H1 (cell line): ENCODE measurements around the gene NID1. TPM values are rescaled to one million over a fixed set of nuclear protein-coding genes. Genes with fewer than 3 reads are reported as not detected.

ENCODE experiments used
- ASH2L ChIP-seq: fragments of 200-600, 300-600 bp; sonication (generic); IDR thresholded peaks from one replicate; pipeline ENCODE4 v1.7.1; 2017; ENCODE audit warnings: low read length
- CBX5 ChIP-seq: fragments of 300-800, 300-1000 bp; sonication (generic); IDR thresholded peaks from 2 replicates; pipeline ENCODE4 v1.7.1; 2016; ENCODE audit warnings: antibody characterized with exemption, low read length, low read depth
- CHD1 ChIP-seq: IDR thresholded peaks from 2 replicates; pipeline ENCODE4 v1.6.1; 2012; ENCODE audit warnings: low read depth, low read length, improper control_type of control experiment
- FOSL1 ChIP-seq: IDR thresholded peaks from 2 replicates; pipeline ENCODE4 v1.6.1; 2011; ENCODE audit warnings: mild to moderate bottlenecking, low read depth, low read length, moderate library complexity; ENCODE audit not compliant: insufficient read depth
- JUN ChIP-seq: IDR thresholded peaks from 2 replicates; pipeline ENCODE4 v1.6.1; 2011; ENCODE audit warnings: low read depth, mild to moderate bottlenecking, improper control_type of control experiment, low read length
- JUND ChIP-seq: IDR thresholded peaks from 2 replicates; pipeline ENCODE4 v1.6.1; 2011; ENCODE audit warnings: mild to moderate bottlenecking, improper control_type of control experiment, low read length
- POLR2A ChIP-seq, 2 experiments: IDR thresholded peaks; 1 replicate in 1 of 2; 2 replicates in 1 of 2; pipeline ENCODE4 v1.6.1; 2011; ENCODE audit warnings: low read depth in 2 of 2, low read length in 2 of 2, mild to moderate bottlenecking in 2 of 2; ENCODE audit errors: control extremely low read depth in 1 of 2
- TAF7 ChIP-seq: optimal IDR thresholded peaks from 2 replicates; pipeline ENCODE3; 2011; ENCODE audit warnings: low read depth, mild to moderate bottlenecking, inconsistent platforms, low read length, moderate library complexity, borderline replicate concordance
- polyA plus RNA-seq, 7 experiments: library from polyadenylated mRNA; depleted of rRNA in 3 of 7; stranded (reverse) in 5 of 7; unstranded in 2 of 7; fragments of >200 nt in 5 of 7; fragments of 200-250 nt in 2 of 7; gene quantifications; 1 replicate in 5 of 7; 2 replicates in 1 of 7; 4 replicates in 1 of 7; pipeline versions ENCODE4 v1.2.1 to v1.2.3, GENCODE V29; 2011 to 2013; ENCODE audit warnings: missing spikeins in 2 of 7, mixed read lengths in 2 of 7
- total RNA-seq: library from RNA; stranded (reverse); fragmentation: NEBNext Ultra II Directional; extraction: Animal tissue kit (Norgen Biotek cat#: 25700); gene quantifications from 2 replicates; pipeline ENCODE4 v1.2.1, GENCODE V29; 2021
- TF ChIP-seq, protein P1 (sequence below): fragments of 300-600 bp; sonication (generic); IDR thresholded peaks from 2 replicates; pipeline ENCODE4 v1.7.1; 2012; ENCODE audit warnings: low read length, moderate library complexity, mild to moderate bottlenecking, inconsistent platforms; ENCODE audit not compliant: insufficient replicate concordance

Gene NID1
- total and polyA plus RNA-seq, 2 of the 8 experiments (the other 6 are each of a cell fraction or from before 2014, with no cell fraction given): 20.9 to 25.4 TPM

DNA sequence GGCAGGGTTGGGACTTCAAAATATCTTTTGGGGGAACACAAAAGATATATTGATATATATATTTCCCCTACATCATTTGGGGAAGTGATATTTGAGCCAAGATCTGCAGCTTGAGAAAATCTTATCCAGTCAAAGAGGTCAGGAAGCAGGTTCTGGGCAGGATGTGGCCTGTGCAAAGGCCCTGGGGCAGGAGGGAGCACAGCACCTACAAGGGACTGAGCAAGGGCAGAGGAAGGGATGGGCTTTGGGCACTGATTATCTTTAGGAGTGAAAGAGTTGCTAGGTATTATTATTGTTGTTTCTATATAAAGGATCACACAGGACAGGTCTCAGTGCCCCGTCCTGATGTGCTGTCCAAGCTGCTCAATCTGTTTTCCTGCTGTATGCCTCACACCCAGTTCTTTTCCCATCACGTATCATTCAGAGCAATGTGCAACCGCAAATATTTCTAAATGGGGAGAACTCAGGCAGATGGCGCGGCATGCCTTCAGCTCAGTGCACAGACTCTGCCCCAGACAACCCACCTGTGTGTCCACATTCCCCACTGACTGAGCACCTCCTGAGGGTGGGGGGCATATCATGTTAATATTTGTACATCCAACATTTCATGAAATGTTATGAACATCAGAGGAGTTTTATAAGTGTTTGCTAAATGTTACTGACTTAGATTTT lies 49.3 kb upstream of the NID1 start (continued):
- TF ChIP-seq, protein P1, sequence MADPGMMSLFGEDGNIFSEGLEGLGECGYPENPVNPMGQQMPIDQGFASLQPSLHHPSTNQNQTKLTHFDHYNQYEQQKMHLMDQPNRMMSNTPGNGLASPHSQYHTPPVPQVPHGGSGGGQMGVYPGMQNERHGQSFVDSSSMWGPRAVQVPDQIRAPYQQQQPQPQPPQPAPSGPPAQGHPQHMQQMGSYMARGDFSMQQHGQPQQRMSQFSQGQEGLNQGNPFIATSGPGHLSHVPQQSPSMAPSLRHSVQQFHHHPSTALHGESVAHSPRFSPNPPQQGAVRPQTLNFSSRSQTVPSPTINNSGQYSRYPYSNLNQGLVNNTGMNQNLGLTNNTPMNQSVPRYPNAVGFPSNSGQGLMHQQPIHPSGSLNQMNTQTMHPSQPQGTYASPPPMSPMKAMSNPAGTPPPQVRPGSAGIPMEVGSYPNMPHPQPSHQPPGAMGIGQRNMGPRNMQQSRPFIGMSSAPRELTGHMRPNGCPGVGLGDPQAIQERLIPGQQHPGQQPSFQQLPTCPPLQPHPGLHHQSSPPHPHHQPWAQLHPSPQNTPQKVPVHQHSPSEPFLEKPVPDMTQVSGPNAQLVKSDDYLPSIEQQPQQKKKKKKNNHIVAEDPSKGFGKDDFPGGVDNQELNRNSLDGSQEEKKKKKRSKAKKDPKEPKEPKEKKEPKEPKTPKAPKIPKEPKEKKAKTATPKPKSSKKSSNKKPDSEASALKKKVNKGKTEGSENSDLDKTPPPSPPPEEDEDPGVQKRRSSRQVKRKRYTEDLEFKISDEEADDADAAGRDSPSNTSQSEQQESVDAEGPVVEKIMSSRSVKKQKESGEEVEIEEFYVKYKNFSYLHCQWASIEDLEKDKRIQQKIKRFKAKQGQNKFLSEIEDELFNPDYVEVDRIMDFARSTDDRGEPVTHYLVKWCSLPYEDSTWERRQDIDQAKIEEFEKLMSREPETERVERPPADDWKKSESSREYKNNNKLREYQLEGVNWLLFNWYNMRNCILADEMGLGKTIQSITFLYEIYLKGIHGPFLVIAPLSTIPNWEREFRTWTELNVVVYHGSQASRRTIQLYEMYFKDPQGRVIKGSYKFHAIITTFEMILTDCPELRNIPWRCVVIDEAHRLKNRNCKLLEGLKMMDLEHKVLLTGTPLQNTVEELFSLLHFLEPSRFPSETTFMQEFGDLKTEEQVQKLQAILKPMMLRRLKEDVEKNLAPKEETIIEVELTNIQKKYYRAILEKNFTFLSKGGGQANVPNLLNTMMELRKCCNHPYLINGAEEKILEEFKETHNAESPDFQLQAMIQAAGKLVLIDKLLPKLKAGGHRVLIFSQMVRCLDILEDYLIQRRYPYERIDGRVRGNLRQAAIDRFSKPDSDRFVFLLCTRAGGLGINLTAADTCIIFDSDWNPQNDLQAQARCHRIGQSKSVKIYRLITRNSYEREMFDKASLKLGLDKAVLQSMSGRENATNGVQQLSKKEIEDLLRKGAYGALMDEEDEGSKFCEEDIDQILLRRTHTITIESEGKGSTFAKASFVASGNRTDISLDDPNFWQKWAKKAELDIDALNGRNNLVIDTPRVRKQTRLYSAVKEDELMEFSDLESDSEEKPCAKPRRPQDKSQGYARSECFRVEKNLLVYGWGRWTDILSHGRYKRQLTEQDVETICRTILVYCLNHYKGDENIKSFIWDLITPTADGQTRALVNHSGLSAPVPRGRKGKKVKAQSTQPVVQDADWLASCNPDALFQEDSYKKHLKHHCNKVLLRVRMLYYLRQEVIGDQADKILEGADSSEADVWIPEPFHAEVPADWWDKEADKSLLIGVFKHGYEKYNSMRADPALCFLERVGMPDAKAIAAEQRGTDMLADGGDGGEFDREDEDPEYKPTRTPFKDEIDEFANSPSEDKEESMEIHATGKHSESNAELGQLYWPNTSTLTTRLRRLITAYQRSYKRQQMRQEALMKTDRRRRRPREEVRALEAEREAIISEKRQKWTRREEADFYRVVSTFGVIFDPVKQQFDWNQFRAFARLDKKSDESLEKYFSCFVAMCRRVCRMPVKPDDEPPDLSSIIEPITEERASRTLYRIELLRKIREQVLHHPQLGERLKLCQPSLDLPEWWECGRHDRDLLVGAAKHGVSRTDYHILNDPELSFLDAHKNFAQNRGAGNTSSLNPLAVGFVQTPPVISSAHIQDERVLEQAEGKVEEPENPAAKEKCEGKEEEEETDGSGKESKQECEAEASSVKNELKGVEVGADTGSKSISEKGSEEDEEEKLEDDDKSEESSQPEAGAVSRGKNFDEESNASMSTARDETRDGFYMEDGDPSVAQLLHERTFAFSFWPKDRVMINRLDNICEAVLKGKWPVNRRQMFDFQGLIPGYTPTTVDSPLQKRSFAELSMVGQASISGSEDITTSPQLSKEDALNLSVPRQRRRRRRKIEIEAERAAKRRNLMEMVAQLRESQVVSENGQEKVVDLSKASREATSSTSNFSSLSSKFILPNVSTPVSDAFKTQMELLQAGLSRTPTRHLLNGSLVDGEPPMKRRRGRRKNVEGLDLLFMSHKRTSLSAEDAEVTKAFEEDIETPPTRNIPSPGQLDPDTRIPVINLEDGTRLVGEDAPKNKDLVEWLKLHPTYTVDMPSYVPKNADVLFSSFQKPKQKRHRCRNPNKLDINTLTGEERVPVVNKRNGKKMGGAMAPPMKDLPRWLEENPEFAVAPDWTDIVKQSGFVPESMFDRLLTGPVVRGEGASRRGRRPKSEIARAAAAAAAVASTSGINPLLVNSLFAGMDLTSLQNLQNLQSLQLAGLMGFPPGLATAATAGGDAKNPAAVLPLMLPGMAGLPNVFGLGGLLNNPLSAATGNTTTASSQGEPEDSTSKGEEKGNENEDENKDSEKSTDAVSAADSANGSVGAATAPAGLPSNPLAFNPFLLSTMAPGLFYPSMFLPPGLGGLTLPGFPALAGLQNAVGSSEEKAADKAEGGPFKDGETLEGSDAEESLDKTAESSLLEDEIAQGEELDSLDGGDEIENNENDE: no peak
- TF ChIP-seq FOSL1 (no peak), CBX5 (no peak), JUND (no peak), POLR2A (IDR thresholded peaks at IDR 0.05; ENCODE audit: control extremely low read depth in 1 of 2, low read depth in 2 of 2, low read length in 2 of 2) (no peak), ASH2L (no peak), JUN (no peak), TAF7 (no peak), CHD1 (no peak)
